Calu3 (cell line): ENCODE data around the gene JAZF1. TPM values are rescaled to one million over a fixed set of nuclear protein-coding genes. Genes with fewer than 3 reads are reported as not detected.

Experiments used
- BruUV-seq: library from RNA; stranded (reverse); fragments of 400-500 nt; replicated peaks from 2 replicates; lab custom pipeline; 2021; lab: Mats Ljungman, UMichigan
- CTCF ChIA-PET: fragments of 300-600 bp; sonication (Branson Sonifier 250); formaldehyde crosslinking; loops from one replicate; lab custom pipeline; 2022; ENCODE audit warnings: antibody characterized with exemption; lab: Charles Lee
- DNase-seq: peaks from one replicate; pipeline ENCODE4 v3.0.0; 2022
- H3K27ac Mint-ChIP-seq: one replicate; pipeline ENCODE4 v1.8.0; 2022; ENCODE audit warnings: mixed read lengths; ENCODE audit not compliant: unreplicated experiment
- H3K27me3 Mint-ChIP-seq: one replicate; pipeline ENCODE4 v1.8.0; 2022; ENCODE audit warnings: mixed read lengths; ENCODE audit not compliant: unreplicated experiment
- H3K36me3 Mint-ChIP-seq: one replicate; pipeline ENCODE4 v1.8.0; 2022; ENCODE audit warnings: mild to moderate bottlenecking, moderate library complexity, mixed read lengths; ENCODE audit not compliant: insufficient read depth, unreplicated experiment
- H3K4me1 Mint-ChIP-seq: one replicate; pipeline ENCODE4 v1.8.0; 2022; ENCODE audit warnings: mild to moderate bottlenecking, low read depth, mixed read lengths; ENCODE audit not compliant: unreplicated experiment
- H3K4me3 Mint-ChIP-seq: one replicate; pipeline ENCODE4 v1.8.0; 2022; ENCODE audit warnings: mild to moderate bottlenecking, low read depth, moderate library complexity, mixed read lengths; ENCODE audit not compliant: unreplicated experiment
- H3K9me3 Mint-ChIP-seq: one replicate; pipeline ENCODE4 v1.8.0; 2022; ENCODE audit warnings: low read depth, mixed read lengths; ENCODE audit not compliant: unreplicated experiment
- CTCF ChIP-seq: fragments of 200-600 bp; IDR thresholded peaks from one replicate; pipeline ENCODE4 v1.8.0; 2022; ENCODE audit warnings: antibody characterized with exemption; ENCODE audit not compliant: unreplicated experiment
- intact Hi-C: fragments of 100-400 bp; cut with micrococcal nuclease; formaldehyde crosslinking; loops from one replicate; pipeline ENCODE4 v1.10.0; 2022; ENCODE audit not compliant: unreplicated experiment
- total RNA-seq: library from RNA; stranded (reverse); gene quantifications from 2 replicates; pipeline ENCODE4 v1.2.3, GENCODE V29; 2022

JAZF1 gene
- total RNA-seq, 1 experiment from 2014 or later, result 10.7 TPM

- no TSS peak for BruUV-seq
- intact Hi-C loops, result no loop called here
- DNase-seq, result no peak
- H3K36me3 Mint-ChIP-seq, result no peaks in the 10 kb centered on the region
- H3K9me3 Mint-ChIP-seq, result no peaks in the 10 kb centered on the region
- CTCF ChIA-PET, result no interaction called here
- H3K4me1 Mint-ChIP-seq, result no peaks in the 10 kb centered on the region
- H3K4me3 Mint-ChIP-seq, result no peak overlapping the region
- TF ChIP-seq CTCF, result no peak
- peaks cover 17% of the 10 kb centered on the region for H3K27me3 Mint-ChIP-seq
- H3K27ac Mint-ChIP-seq, result no peak overlapping the region
Measured at GRCh38 chr7:28219793-28220192, 39.2 kb upstream of the JAZF1 start.

GRCh38 chr7:28217143-28217542 lies 36.5 kb upstream of the JAZF1 start:
- CTCF ChIA-PET, result interaction anchor here (0.5 kb wide), 1 partner anchor 640 kb away, joined by 3 read pairs; no protein-coding TSS in a partner anchor
- intact Hi-C loops, result no loop called here
- DNase-seq, result no peak
- Mint-ChIP-seq H3K9me3 (no peaks in the 10 kb centered on the region), H3K27ac (no peak overlapping the region), H3K4me1 (no peaks in the 10 kb centered on the region), H3K27me3 (peaks cover 8% of the 10 kb centered on the region), H3K4me3 (no peak overlapping the region), H3K36me3 (no peaks in the 10 kb centered on the region)
- no TSS peak for BruUV-seq
- no peak for TF ChIP-seq CTCF

GRCh38 chr7:28211006-28211405 lies 30.4 kb upstream of the JAZF1 start:
- Mint-ChIP-seq H3K9me3 (peaks cover 3% of the 10 kb centered on the region), H3K36me3 (no peaks in the 10 kb centered on the region), H3K27me3 (no peaks in the 10 kb centered on the region), H3K4me3 (no peak overlapping the region), H3K27ac (no peak overlapping the region), H3K4me1 (peaks cover 12% of the 10 kb centered on the region)
- CTCF ChIA-PET, result no interaction called here
- DNase-seq, result no peak
- intact Hi-C loops, result no loop called here
- BruUV-seq, result no TSS peak
- no peak for TF ChIP-seq CTCF

GRCh38 chr7:28208506-28208905 lies 27.9 kb upstream of the JAZF1 start:
- no TSS peak for BruUV-seq
- Mint-ChIP-seq H3K36me3 (no peaks in the 10 kb centered on the region), H3K27me3 (no peaks in the 10 kb centered on the region), H3K4me1 (peaks cover 12% of the 10 kb centered on the region), H3K27ac (no peak overlapping the region), H3K4me3 (no peak overlapping the region), H3K9me3 (peaks cover 3% of the 10 kb centered on the region)
- TF ChIP-seq CTCF, result no peak
- intact Hi-C loops, result no loop called here
- CTCF ChIA-PET, result interaction anchor here (0.6 kb wide), 1 partner anchor 67 kb away, joined by 3 read pairs; no protein-coding TSS in a partner anchor
- no peak for DNase-seq
